Endothelial cell of umbilical vein (primary cell): Measurements from ENCODE around the gene SLC12A8. TPM values are rescaled to one million over a fixed set of nuclear protein-coding genes. Genes with fewer than 3 reads are reported as not detected.

Source experiments
- BruUV-seq: library from RNA; stranded (reverse); fragments of 400-500 nt; replicated peaks from 2 replicates; lab custom pipeline; 2021; lab: Mats Ljungman, UMichigan
- CTCF ChIA-PET: fragments of 300-600, 350-600 bp; sonication (Branson Sonifier 250); formaldehyde crosslinking; loops from one replicate; lab custom pipeline; 2021; ENCODE audit warnings: antibody characterized with exemption, inconsistent platforms; lab: Charles Lee
- POLR2A ChIA-PET: fragments of 300-600, 350-600 bp; sonication (Branson Sonifier 250); formaldehyde crosslinking; loops from one replicate; lab custom pipeline; 2021; ENCODE audit warnings: antibody characterized with exemption, inconsistent platforms; lab: Charles Lee
- DNase-seq: peaks from one replicate; pipeline ENCODE4 v3.0.0-alpha.2; 2011; ENCODE audit warnings: low read depth, low spot score
- FAIRE-seq: peaks from 2 replicates; lab custom pipeline; 2011; peaks lifted over from hg19 to GRCh38; lab: Jason Lieb, UNC
- H2AFZ ChIP-seq: 2 replicates; pipeline ENCODE4 v1.6.0; 2012; ENCODE audit warnings: low read depth, low read length, control low read depth, inconsistent platforms
- H3K27ac ChIP-seq: 2 replicates; pipeline ENCODE4 v1.5.1; 2011; ENCODE audit warnings: low read depth, mild to moderate bottlenecking, control low read depth, low read length, moderate library complexity; ENCODE audit not compliant: insufficient read depth
- H3K27me3 ChIP-seq, 2 experiments: 2 replicates each; pipeline versions ENCODE4 v1.6.0 to v1.6.1; 2011; ENCODE audit warnings: low read length in 2 of 2, mixed read lengths in 1 of 2; ENCODE audit not compliant: control insufficient read depth in 2 of 2, insufficient read depth in 2 of 2
- H3K36me3 ChIP-seq, 2 experiments: 2 replicates in 1 of 2; 3 replicates in 1 of 2; pipeline ENCODE4 v1.5.1; 2011; ENCODE audit warnings: low read length in 2 of 2, mild to moderate bottlenecking in 1 of 2, moderate library complexity in 1 of 2; ENCODE audit not compliant: control insufficient read depth in 2 of 2, insufficient read depth in 2 of 2; ENCODE audit errors: extremely low read depth in 1 of 2
- H3K4me1 ChIP-seq: 3 replicates; pipeline ENCODE4 v1.5.1; 2011; ENCODE audit warnings: mild to moderate bottlenecking, low read length; ENCODE audit not compliant: control insufficient read depth, insufficient read depth; ENCODE audit errors: extremely low read depth
- H3K4me2 ChIP-seq: 2 replicates; pipeline ENCODE4 v1.6.1; 2011; ENCODE audit warnings: low read length, control low read depth, mixed read lengths; ENCODE audit not compliant: insufficient read depth
- H3K4me3 ChIP-seq, 3 experiments: fragments of 200-600 bp in 1 of 3; sonication (generic), shearing (Covaris generic) in 1 of 3; replicated peaks in 1 of 3; 2 replicates each; pipeline ENCODE4 v1.5.1; 2011 to 2016; ENCODE audit warnings: control low read depth in 3 of 3, low read length in 3 of 3, mild to moderate bottlenecking in 2 of 3, inconsistent platforms in 1 of 3, low read depth in 1 of 3, moderate library complexity in 1 of 3; ENCODE audit not compliant: insufficient read depth in 1 of 3
- H3K79me2 ChIP-seq: 2 replicates; pipeline ENCODE4 v1.6.0; 2012; ENCODE audit warnings: low read length, inconsistent platforms; ENCODE audit not compliant: control insufficient read depth, insufficient read depth
- H3K9ac ChIP-seq: replicated peaks from 2 replicates; pipeline ENCODE3; 2011; ENCODE audit warnings: low read length, control low read depth; ENCODE audit not compliant: insufficient read depth; ENCODE audit errors: extremely low read depth
- H3K9me1 ChIP-seq: replicated peaks from 3 replicates; pipeline ENCODE4 v1.6.0; 2011; ENCODE audit warnings: mild to moderate bottlenecking, low read length; ENCODE audit not compliant: control insufficient read depth, insufficient read depth; ENCODE audit errors: extremely low read depth
- H3K9me3 ChIP-seq: replicated peaks from 2 replicates; pipeline ENCODE4 v1.5.1; 2012; ENCODE audit warnings: low read length, inconsistent platforms; ENCODE audit not compliant: control insufficient read depth, insufficient read depth
- H4K20me1 ChIP-seq: replicated peaks from 2 replicates; pipeline ENCODE3; 2011; ENCODE audit warnings: mild to moderate bottlenecking, low read length; ENCODE audit not compliant: control insufficient read depth, insufficient read depth; ENCODE audit errors: extremely low read depth
- CTCF ChIP-seq, 2 donors: IDR thresholded peaks; 1 replicate in 1 of 2; 2 replicates in 1 of 2; pipeline ENCODE4 v1.5.1; 2011; ENCODE audit warnings: low read length in 2 of 2, mild to moderate bottlenecking in 2 of 2, moderate library complexity in 2 of 2, control low read depth in 1 of 2, inconsistent platforms in 1 of 2, low read depth in 1 of 2; ENCODE audit not compliant: insufficient read depth in 1 of 2; ENCODE audit errors: extremely low read depth in 1 of 2
- EZH2 ChIP-seq: IDR thresholded peaks from 2 replicates; pipeline ENCODE4 v1.6.1; 2012; ENCODE audit warnings: borderline replicate concordance, low read depth, mild to moderate bottlenecking, moderate library complexity, low read length, inconsistent platforms; ENCODE audit not compliant: severe bottlenecking
- FOS ChIP-seq: IDR thresholded peaks from 2 replicates; pipeline ENCODE4 v1.6.1; 2011; ENCODE audit warnings: mild to moderate bottlenecking, low read length, moderate library complexity, borderline replicate concordance; ENCODE audit not compliant: insufficient read depth
- GATA2 ChIP-seq: IDR thresholded peaks from 2 replicates; pipeline ENCODE4 v1.7.0; 2011; ENCODE audit warnings: low read depth, mild to moderate bottlenecking, moderate library complexity, mixed read lengths, low read length; ENCODE audit not compliant: insufficient read length, insufficient read depth
- JUN ChIP-seq: IDR thresholded peaks from 2 replicates; pipeline ENCODE4 v1.6.1; 2011; ENCODE audit warnings: borderline replicate concordance, low read depth; ENCODE audit not compliant: insufficient read length, insufficient read depth
- MAX ChIP-seq: IDR thresholded peaks from 2 replicates; pipeline ENCODE4 v1.6.1; 2011; ENCODE audit not compliant: insufficient read depth, insufficient read length
- MYC ChIP-seq: IDR thresholded peaks from one replicate; pipeline ENCODE4 v1.6.1; 2011; ENCODE audit warnings: mild to moderate bottlenecking, low read depth, low read length
- POLR2A ChIP-seq: IDR thresholded peaks from 2 replicates; pipeline ENCODE4 v1.6.1; 2012; ENCODE audit warnings: low read depth, mild to moderate bottlenecking, control low read depth, low read length
- POLR2AphosphoS5 ChIP-seq: IDR thresholded peaks from 2 replicates; pipeline ENCODE4 v1.6.1; 2012; ENCODE audit warnings: low read depth, mild to moderate bottlenecking, control low read depth, low read length, moderate library complexity; ENCODE audit not compliant: insufficient read depth
- dilution Hi-C: fragments of 300-500 bp; cut with MboI; formaldehyde crosslinking; loops from one replicate; pipeline ENCODE4 v1.15.0; 2019; ENCODE audit warnings: low sequenced_read_pairs; ENCODE audit not compliant: extremely low pct_ligation_motif_present
- intact Hi-C: fragments of 100-400 bp; cut with micrococcal nuclease; formaldehyde crosslinking; loops from one replicate; pipeline ENCODE4 v1.10.0; 2022
- polyA plus RNA-seq, 4 experiments: library from polyadenylated mRNA; depleted of rRNA in 3 of 4; stranded (reverse) in 3 of 4; unstranded in 1 of 4; fragments of >200 nt; gene quantifications; 2 replicates each; pipeline versions ENCODE4 v1.2.1 to v1.2.3, GENCODE V29; 2011 to 2012; ENCODE audit warnings: missing spikeins in 1 of 4
- total RNA-seq: library from RNA; stranded (reverse); gene quantifications from 2 replicates; pipeline ENCODE4 v1.2.3, GENCODE V29; 2021

Gene SLC12A8
- total and polyA plus RNA-seq, 2 donors (not counting 3 experiments of a cell fraction or from before 2014, with no cell fraction given), result 0.86 to 0.90 TPM

- Histone ChIP-seq H3K4me2 (no peak overlapping the region), H3K79me2 (no peaks in the 10 kb centered on the region), H3K4me3 (no peak overlapping the region), H4K20me1 (no peaks in the 10 kb centered on the region), H3K9me3 (no peaks in the 10 kb centered on the region), H3K27ac (no peak overlapping the region), H3K9me1 (no peaks in the 10 kb centered on the region), H3K9ac (no peak overlapping the region), H3K36me3 (no peaks in the 10 kb centered on the region), H2AFZ (no peak overlapping the region), H3K4me1 (peaks cover 35% of the 10 kb centered on the region), H3K27me3 (no peaks in the 10 kb centered on the region)
- FAIRE-seq (no peak), DNase-seq (no peak)
- dilution Hi-C loops (no loop called here), intact Hi-C loops (loop anchor here (5.0 kb wide), 1 partner anchor 81 kb away; no protein-coding TSS in a partner anchor)
- POLR2A ChIA-PET, result no interaction called here
- no peak for TF ChIP-seq FOS
- TF ChIP-seq JUN, result no peak
- TF ChIP-seq EZH2, result no peak
- TF ChIP-seq POLR2AphosphoS5, result no peak
- TF ChIP-seq POLR2A, result no peak
- no peak for TF ChIP-seq MAX
- no peak for TF ChIP-seq GATA2
- TF ChIP-seq MYC, result no peak
- TF ChIP-seq CTCF (IDR thresholded peaks at IDR 0.05; ENCODE audit: extremely low read depth in 1 of 2, insufficient read depth in 1 of 2, low read depth in 1 of 2, low read length in 2 of 2), result no peak
- CTCF ChIA-PET, result interaction anchor here (0.9 kb wide), 1 partner anchor 11 kb away, joined by 3 read pairs; no protein-coding TSS in a partner anchor
- BruUV-seq, result no TSS peak
These were observed 151.4 kb downstream of the SLC12A8 start for GRCh38 chr3:125061170-125061569.
